ENCODE data around the gene PAK2. TPM values are rescaled to one million over a fixed set of nuclear protein-coding genes. Genes with fewer than 3 reads are reported as not detected.

Gene PAK2
- total and polyA plus RNA-seq, 4 experiments from 2014 or later = 29.1 to 97.4 (median 59.9) TPM

DNA sequence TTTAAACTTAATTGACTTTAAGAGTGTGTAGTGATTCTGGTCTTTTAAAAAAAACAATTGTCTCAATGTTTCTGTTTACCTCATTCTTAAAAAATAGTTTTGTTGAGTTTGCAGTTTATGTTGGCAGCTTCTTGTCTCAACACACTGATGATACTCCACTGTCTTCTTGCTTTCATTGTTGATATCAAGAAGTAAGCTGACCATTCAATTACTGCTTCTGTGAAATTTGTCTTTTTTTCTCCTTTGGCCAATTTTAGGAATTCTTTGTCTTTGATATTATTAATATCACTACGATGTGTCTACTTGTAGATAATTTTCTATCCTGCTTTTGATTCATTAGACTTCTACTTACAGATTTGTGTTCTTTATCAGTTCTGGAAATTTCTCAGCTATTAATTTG, 31.4 kb downstream of the PAK2 start:
- H3K27ac Mint-ChIP-seq = peak overlapping the region in 6 of 7 donors; percentile 7 to 75 (median 52)

DNA sequence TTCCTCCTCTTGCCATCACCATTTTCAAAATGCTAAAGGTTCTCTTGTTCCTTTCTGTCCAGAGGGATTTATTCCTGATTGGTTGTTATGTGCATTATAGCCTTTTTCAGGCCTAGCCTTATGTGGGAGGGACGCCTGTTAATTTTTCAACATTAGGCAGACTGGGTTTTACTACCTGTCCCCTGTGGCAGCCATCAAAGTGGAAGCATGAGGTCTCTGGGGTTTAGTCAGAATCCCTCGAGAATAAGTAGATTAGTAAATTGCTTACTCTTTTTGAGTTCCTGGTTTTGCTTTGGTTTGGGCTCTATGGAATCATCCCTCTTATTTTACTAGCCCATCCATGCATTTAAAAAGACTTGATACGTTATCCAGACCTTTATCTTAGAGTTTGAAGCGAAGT, 32.4 kb downstream of the PAK2 start:
- peak overlapping the region in 6 of 8 donors; percentile 1 to 71 (median 28) for H3K4me3 Mint-ChIP-seq
- H3K27ac ChIP-seq (ENCODE audit: low read depth, low read length) = no peak overlapping the region
- no peaks in the 10 kb centered on the region for H3K27me3 ChIP-seq (ENCODE audit: insufficient read depth, low read length)
- peaks cover 4 to 12% of the 10 kb centered on the region in 2 donors for H3K36me3 Mint-ChIP-seq
- H3K4me3 ChIP-seq (ENCODE audit: low read length in 2 of 2) = no peak overlapping the region
- POLR2A ChIA-PET (ENCODE audit: partially characterized antibody) = no interaction called here
- no peaks in the 10 kb centered on the region for H3K9me3 ChIP-seq (ENCODE audit: control insufficient read depth in 1 of 2, low read length in 2 of 2)
- intact Hi-C loops (cut with micrococcal nuclease) = no loop called here
- H3K4me1 Mint-ChIP-seq = peaks cover 50 to 89% (median 65%) of the 10 kb centered on the region in 4 donors
- no peak for DNase-seq
- peaks cover 50% of the 10 kb centered on the region for H3K4me1 ChIP-seq (ENCODE audit: insufficient read depth, low read length)
- H3K36me3 ChIP-seq (ENCODE audit: insufficient read depth, low read length) = no peaks in the 10 kb centered on the region
- H3K9me3 Mint-ChIP-seq = no peaks in the 10 kb centered on the region
- H3K27me3 Mint-ChIP-seq = no peaks in the 10 kb centered on the region
- peak overlapping the region in 6 of 7 donors; percentile 19 to 95 (median 52) for H3K27ac Mint-ChIP-seq
- CTCF ChIA-PET (ENCODE audit: partially characterized antibody) = no interaction called here

More for the DNA sequence above, 31.4 kb downstream of the PAK2 start:
- POLR2A ChIA-PET (ENCODE audit: partially characterized antibody) = no interaction called here
- Mint-ChIP-seq H3K36me3 (peaks cover 10 to 14% of the 10 kb centered on the region in 2 donors), H3K4me1 (peaks cover 43 to 91% (median 60%) of the 10 kb centered on the region in 4 donors), H3K9me3 (no peaks in the 10 kb centered on the region), H3K27me3 (no peaks in the 10 kb centered on the region), H3K4me3 (peak overlapping the region in 1 of 8 donors; percentile 22)
- CTCF ChIA-PET (ENCODE audit: partially characterized antibody) = no interaction called here
- H3K4me1 ChIP-seq (ENCODE audit: insufficient read depth, low read length) = peaks cover 41% of the 10 kb centered on the region
- H3K4me3 ChIP-seq (ENCODE audit: low read length in 2 of 2) = no peak overlapping the region
- DNase-seq = no peak
- intact Hi-C loops (cut with micrococcal nuclease) = no loop called here
- no peak overlapping the region for H3K27ac ChIP-seq (ENCODE audit: low read depth, low read length)
- no peaks in the 10 kb centered on the region for H3K36me3 ChIP-seq (ENCODE audit: insufficient read depth, low read length)
- no peaks in the 10 kb centered on the region for H3K27me3 ChIP-seq (ENCODE audit: insufficient read depth, low read length)
- H3K9me3 ChIP-seq (ENCODE audit: control insufficient read depth in 1 of 2, low read length in 2 of 2) = no peaks in the 10 kb centered on the region

DNA sequence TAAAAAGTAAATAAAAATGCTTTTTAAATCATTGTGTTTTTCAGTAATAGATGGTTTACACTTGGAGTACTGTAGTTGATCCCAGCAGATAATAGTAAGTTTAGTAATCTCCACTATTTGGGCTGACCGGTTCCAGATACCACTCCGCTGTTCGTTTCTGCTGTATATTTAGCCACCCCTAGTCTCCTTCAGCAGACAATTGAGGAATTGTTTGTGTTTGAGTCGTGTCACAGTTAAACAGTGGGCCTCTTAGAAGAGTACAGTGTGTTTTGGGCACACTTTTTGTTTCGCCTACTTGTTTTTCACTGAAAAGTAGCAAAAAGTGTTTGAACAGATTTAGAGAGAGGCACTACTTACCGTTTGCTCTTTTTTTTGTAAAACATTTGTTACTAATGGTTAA, 33.2 kb downstream of the PAK2 start:
- Mint-ChIP-seq H3K4me3 (peak overlapping the region in 1 of 8 donors; percentile 56), H3K4me1 (peaks cover 53 to 89% (median 66%) of the 10 kb centered on the region in 4 donors), H3K27ac (peak overlapping the region in 4 of 7 donors; percentile 6 to 62 (median 46)), H3K36me3 (peaks cover 4 to 11% of the 10 kb centered on the region in 2 donors), H3K9me3 (no peaks in the 10 kb centered on the region), H3K27me3 (no peaks in the 10 kb centered on the region)
- DNase-seq = no peak
- POLR2A ChIA-PET (ENCODE audit: partially characterized antibody) = no interaction called here
- CTCF ChIA-PET (ENCODE audit: partially characterized antibody) = no interaction called here
- Histone ChIP-seq H3K4me3 (ENCODE audit: low read length in 2 of 2) (no peak overlapping the region), H3K9me3 (ENCODE audit: control insufficient read depth in 1 of 2, low read length in 2 of 2) (no peaks in the 10 kb centered on the region), H3K4me1 (ENCODE audit: insufficient read depth, low read length) (peaks cover 55% of the 10 kb centered on the region), H3K36me3 (ENCODE audit: insufficient read depth, low read length) (no peaks in the 10 kb centered on the region), H3K27me3 (ENCODE audit: insufficient read depth, low read length) (no peaks in the 10 kb centered on the region), H3K27ac (ENCODE audit: low read depth, low read length) (no peak overlapping the region)
- intact Hi-C loops (cut with micrococcal nuclease) = no loop called here

DNA sequence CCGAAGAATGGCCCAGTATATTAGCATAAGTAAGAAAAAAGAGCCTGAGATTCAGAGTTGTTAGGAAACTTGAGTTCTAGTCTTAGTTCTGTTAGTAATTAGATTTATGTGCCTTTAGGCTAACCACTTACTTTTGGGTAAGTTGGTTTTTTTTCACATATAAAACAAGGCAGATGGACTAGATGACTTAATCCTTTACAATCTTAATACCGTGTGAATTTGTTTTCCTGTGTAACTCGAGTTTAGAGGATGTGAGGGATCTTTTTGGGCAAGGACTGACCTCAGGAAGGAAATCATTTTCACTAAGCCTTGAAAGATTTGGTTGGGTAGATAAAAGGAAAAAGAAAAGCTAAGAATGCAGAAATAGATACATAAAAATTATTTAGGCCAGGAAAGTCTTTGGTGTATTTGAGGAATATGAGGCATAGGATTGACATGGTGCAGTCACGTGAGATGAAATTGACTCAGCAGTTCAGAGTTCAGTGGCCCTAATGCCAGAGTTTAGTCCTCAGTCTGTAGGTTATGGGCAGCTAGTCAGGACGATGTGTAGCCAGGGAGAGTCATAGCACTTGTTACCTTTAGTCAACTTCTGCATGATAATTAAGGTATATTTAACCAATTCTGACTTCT, 34.6 kb downstream of the PAK2 start:
- Mint-ChIP-seq H3K4me3 (peak overlapping the region in 6 of 8 donors; percentile 22 to 76 (median 44)), H3K27ac (peak overlapping the region; percentile 7 to 89 (median 87)), H3K4me1 (peaks cover 61 to 93% (median 76%) of the 10 kb centered on the region in 4 donors), H3K36me3 (peaks cover 4 to 17% of the 10 kb centered on the region in 2 donors), H3K9me3 (no peaks in the 10 kb centered on the region), H3K27me3 (no peaks in the 10 kb centered on the region)
- Histone ChIP-seq H3K9me3 (ENCODE audit: control insufficient read depth in 1 of 2, low read length in 2 of 2) (no peaks in the 10 kb centered on the region), H3K4me1 (ENCODE audit: insufficient read depth, low read length) (peaks cover 69% of the 10 kb centered on the region), H3K27ac (ENCODE audit: low read depth, low read length) (no peak overlapping the region), H3K36me3 (ENCODE audit: insufficient read depth, low read length) (no peaks in the 10 kb centered on the region), H3K27me3 (ENCODE audit: insufficient read depth, low read length) (no peaks in the 10 kb centered on the region), H3K4me3 (ENCODE audit: low read length in 2 of 2) (no peak overlapping the region)
- intact Hi-C loops (cut with micrococcal nuclease) = no loop called here
- no peak for DNase-seq
- CTCF ChIA-PET (ENCODE audit: partially characterized antibody) = no interaction called here
- POLR2A ChIA-PET (ENCODE audit: partially characterized antibody) = interaction anchor here (0.8 kb wide), 1 partner anchor 34 kb away, joined by 4 read pairs; no protein-coding TSS in a partner anchor

DNA sequence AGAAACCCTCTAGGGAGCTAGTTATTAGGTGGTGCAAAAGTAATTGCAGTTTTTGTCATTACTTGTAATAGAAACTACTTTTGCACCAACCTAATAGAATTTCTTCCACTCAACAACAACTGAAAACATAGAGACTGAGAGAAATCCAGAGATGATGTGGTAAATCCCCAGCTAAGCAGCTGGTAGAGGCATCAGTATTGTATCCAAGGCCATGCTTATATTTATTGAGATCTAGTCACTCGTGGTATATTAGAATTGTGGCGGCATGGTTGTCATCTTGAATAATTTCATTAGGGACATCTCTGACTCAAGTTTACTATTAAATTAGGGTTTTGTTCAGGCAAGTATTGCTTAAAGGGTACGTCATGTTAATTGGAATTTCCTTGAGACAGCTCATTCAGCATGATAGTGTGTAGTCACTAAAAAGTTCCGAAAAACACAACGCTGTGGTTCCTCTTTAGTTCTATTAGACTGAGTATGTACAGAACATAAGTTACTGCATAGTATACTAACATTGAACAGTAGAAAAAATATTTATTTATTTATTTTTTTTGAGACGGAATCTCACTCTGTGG, 35.3 kb downstream of the PAK2 start:
- H3K4me3 Mint-ChIP-seq = peak overlapping the region in 6 of 8 donors; percentile 22 to 76 (median 44)
- Histone ChIP-seq H3K27ac (ENCODE audit: low read depth, low read length) (no peak overlapping the region), H3K4me3 (ENCODE audit: low read length in 2 of 2) (no peak overlapping the region), H3K4me1 (ENCODE audit: insufficient read depth, low read length) (peaks cover 69% of the 10 kb centered on the region), H3K27me3 (ENCODE audit: insufficient read depth, low read length) (no peaks in the 10 kb centered on the region), H3K9me3 (ENCODE audit: control insufficient read depth in 1 of 2, low read length in 2 of 2) (no peaks in the 10 kb centered on the region), H3K36me3 (ENCODE audit: insufficient read depth, low read length) (no peaks in the 10 kb centered on the region)
- H3K27ac Mint-ChIP-seq = peak overlapping the region; percentile 7 to 89 (median 87)
- H3K36me3 Mint-ChIP-seq = peaks cover 10 to 17% of the 10 kb centered on the region in 2 donors
- ChIA-PET CTCF (ENCODE audit: partially characterized antibody) (no interaction called here), POLR2A (ENCODE audit: partially characterized antibody) (interaction anchor here (0.8 kb wide), 1 partner anchor 34 kb away, joined by 4 read pairs; no protein-coding TSS in a partner anchor)
- intact Hi-C loops (cut with micrococcal nuclease) = loop anchor here (5.0 kb wide), 1 partner anchor 33 kb away; no protein-coding TSS in a partner anchor
- peaks cover 61 to 91% (median 77%) of the 10 kb centered on the region in 4 donors for H3K4me1 Mint-ChIP-seq
- DNase-seq = no peak
- H3K9me3 Mint-ChIP-seq = no peaks in the 10 kb centered on the region
- H3K27me3 Mint-ChIP-seq = no peaks in the 10 kb centered on the region

DNA sequence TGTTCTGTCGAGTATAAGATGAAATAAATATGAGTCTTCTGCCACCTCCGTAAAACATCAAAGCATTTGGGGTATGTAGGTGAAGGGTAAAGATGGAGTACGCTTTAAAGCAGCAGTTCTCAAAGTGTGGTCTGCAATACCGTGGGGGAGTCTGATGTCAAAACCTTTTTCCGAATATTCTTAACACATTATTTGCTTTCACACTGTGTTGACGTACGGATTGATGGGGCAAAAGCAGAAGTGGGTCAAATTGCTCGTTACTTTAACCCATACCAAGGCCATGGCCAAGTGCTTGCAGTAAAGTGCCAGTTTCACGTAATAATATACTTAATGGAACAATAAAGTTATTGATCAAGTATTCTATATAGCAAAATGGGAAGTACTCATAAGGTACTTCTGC, 36.3 kb downstream of the PAK2 start:
- ChIA-PET POLR2A (ENCODE audit: partially characterized antibody) (no interaction called here), CTCF (ENCODE audit: partially characterized antibody) (no interaction called here)
- peak overlapping the region in 1 of 7 donors; percentile 55 for H3K27ac Mint-ChIP-seq
- no peaks in the 10 kb centered on the region for H3K9me3 Mint-ChIP-seq
- Histone ChIP-seq H3K9me3 (ENCODE audit: control insufficient read depth in 1 of 2, low read length in 2 of 2) (no peaks in the 10 kb centered on the region), H3K27me3 (ENCODE audit: insufficient read depth, low read length) (no peaks in the 10 kb centered on the region), H3K4me1 (ENCODE audit: insufficient read depth, low read length) (peaks cover 69% of the 10 kb centered on the region), H3K4me3 (ENCODE audit: low read length in 2 of 2) (no peak overlapping the region), H3K36me3 (ENCODE audit: insufficient read depth, low read length) (no peaks in the 10 kb centered on the region), H3K27ac (ENCODE audit: low read depth, low read length) (no peak overlapping the region)
- H3K27me3 Mint-ChIP-seq = no peaks in the 10 kb centered on the region
- DNase-seq = no peak
- peaks cover 61 to 86% (median 76%) of the 10 kb centered on the region in 4 donors for H3K4me1 Mint-ChIP-seq
- intact Hi-C loops (cut with micrococcal nuclease) = loop anchor here (5.0 kb wide), 1 partner anchor 34 kb away; no protein-coding TSS in a partner anchor
- peaks cover 15 to 22% of the 10 kb centered on the region in 2 donors for H3K36me3 Mint-ChIP-seq
- H3K4me3 Mint-ChIP-seq = peak overlapping the region in 1 of 8 donors; percentile 58

DNA sequence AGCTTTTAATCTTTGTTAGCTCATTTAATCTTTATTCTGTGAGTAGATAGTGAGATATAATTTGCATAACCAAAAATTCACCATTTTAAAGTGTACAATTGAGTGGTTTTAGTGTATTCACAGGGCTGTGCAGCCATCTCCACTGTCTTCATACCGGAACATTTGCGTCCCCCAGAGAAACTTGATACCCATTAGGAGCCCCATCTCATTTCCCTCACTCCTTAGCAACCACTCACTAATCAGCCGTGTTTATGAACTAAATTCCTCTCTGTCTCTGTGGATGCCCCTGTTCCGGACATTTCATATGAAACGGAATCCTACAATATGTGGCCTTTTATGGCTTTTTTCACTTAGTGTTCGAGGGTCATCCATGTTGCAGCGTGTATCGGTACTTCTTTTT, 38.2 kb downstream of the PAK2 start:
- Histone ChIP-seq H3K4me3 (ENCODE audit: low read length in 2 of 2) (no peak overlapping the region), H3K9me3 (ENCODE audit: control insufficient read depth in 1 of 2, low read length in 2 of 2) (no peaks in the 10 kb centered on the region), H3K27ac (ENCODE audit: low read depth, low read length) (no peak overlapping the region), H3K27me3 (ENCODE audit: insufficient read depth, low read length) (no peaks in the 10 kb centered on the region), H3K36me3 (ENCODE audit: insufficient read depth, low read length) (peaks cover 4% of the 10 kb centered on the region), H3K4me1 (ENCODE audit: insufficient read depth, low read length) (peaks cover 50% of the 10 kb centered on the region)
- H3K27ac Mint-ChIP-seq = peak overlapping the region in 2 of 7 donors; percentile 1 to 13
- H3K4me3 Mint-ChIP-seq = no peak overlapping the region
- intact Hi-C loops (cut with micrococcal nuclease) = loop anchor here (5.0 kb wide), 1 partner anchor 36 kb away; no protein-coding TSS in a partner anchor
- H3K4me1 Mint-ChIP-seq = peaks cover 45 to 74% (median 62%) of the 10 kb centered on the region in 4 donors
- POLR2A ChIA-PET (ENCODE audit: partially characterized antibody) = no interaction called here
- CTCF ChIA-PET (ENCODE audit: partially characterized antibody) = no interaction called here
- no peaks in the 10 kb centered on the region for H3K9me3 Mint-ChIP-seq
- peaks cover 21 to 30% of the 10 kb centered on the region in 2 donors for H3K36me3 Mint-ChIP-seq
- no peaks in the 10 kb centered on the region for H3K27me3 Mint-ChIP-seq
- DNase-seq = no peak
